Medulla oblongata (tissue), 1 donor: Measurements from ENCODE around the gene CDHR3.

ENCODE experiments used
- DNase-seq: peaks from one replicate; pipeline ENCODE4 v3.0.0-alpha.2; 2015; ENCODE audit errors: extremely low spot score

CDHR3 gene

GRCh38 chr7:106049139-106049752 is 86.2 kb downstream of the CDHR3 start:
- no peak for DNase-seq

DNA sequence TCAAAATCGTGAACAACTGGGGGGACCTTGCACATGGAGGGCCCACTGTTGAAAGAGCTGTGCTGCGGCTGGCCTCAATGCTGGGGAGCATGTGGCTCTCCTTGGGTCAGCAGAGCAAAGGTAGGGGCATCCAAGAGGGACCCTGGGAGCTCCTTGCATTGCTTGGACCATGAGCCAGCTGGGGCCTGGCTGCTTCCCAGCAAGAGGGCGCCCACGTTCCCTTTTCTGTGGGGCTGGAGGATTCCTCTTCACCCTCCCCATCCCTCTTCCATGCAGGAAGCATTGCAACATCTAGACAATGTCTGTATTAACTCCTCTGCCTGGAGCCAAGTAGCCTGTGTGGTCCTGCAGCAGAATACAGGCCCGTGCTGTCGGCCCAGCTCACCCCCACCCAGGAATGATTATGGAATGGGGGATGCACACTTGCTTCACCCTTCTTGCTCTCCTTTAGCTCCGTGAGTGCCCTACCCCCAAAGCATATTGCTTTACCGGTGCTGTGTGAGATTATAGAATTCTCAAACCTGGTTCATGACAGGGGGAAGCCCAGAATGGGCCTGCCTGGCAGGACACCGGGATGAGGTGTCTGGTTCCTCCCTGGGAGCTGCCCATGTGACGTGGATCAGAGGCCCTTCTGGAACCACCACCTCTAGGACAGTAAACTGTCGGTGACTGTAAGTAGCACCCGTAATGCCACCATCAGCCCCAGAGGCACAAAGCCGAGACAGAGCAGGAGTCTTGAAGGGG is 87.1 kb downstream of the CDHR3 start:
- DNase-seq, result no peak

- no peak for DNase-seq
Measured at GRCh38 chr7:106050746-106051117, 87.7 kb downstream of the CDHR3 start.

DNA sequence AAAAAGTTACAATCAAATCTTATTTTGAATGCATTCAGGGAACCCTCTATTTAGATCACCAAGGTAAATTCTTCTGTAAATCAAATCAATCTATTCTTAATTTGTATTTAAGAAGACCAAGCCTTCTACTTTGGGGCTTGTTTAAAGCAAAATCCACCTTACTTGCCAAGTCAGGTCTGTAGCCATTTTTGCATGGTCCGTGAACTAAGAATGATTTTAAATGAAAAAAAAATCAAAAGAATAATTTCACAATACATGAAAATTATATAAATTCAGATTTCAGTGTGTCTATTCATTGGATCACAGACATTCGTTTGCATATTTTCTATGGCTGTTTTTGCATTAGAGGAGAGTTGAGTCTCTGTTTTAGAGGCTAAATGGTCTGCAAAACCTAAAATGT is 89.6 kb downstream of the CDHR3 start:
- no peak for DNase-seq

GRCh38 chr7:106053109-106053508 is 90.0 kb downstream of the CDHR3 start:
- DNase-seq, result no peak

DNA sequence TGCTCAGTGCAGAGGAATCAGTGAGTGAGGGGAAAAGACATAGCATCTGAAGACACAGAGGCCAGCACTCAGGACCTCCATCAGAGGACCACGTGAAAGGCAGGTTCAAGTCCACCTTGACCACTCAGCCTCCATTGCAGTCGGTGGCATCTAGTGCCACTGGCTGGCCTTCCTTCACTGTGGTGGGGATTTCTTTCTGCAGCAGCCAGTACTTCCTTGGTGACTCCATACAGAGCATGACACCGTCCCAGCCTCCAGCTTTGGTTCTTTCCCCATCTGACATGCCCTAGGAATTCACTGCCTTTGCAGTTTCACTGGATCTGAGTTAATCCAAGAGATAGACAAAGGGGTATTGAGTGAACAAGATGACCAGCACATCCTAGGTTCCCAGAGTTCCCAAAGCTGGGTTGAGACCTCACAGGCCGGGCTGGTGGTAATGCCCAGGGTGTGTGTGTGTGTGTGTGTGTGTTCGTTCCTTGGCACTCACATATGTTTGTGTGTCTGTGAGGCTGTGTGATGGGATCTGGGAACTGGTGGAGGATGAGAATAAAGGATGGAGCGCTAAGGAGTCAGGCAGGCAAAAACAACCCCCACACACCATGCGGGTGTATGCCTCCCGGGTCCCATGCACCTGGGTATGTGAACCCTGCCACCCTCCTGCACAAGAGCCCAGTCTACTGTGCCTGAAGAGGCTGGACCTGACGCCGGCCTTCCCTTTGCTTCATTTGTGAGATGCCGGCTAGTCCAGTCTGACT is 91.3 kb downstream of the CDHR3 start:
- no peak for DNase-seq

GRCh38 chr7:106054971-106055532 is 92.0 kb downstream of the CDHR3 start:
- no peak for DNase-seq

GRCh38 chr7:106056513-106057203 is 93.6 kb downstream of the CDHR3 start:
- DNase-seq, result peak; percentile 92

DNA sequence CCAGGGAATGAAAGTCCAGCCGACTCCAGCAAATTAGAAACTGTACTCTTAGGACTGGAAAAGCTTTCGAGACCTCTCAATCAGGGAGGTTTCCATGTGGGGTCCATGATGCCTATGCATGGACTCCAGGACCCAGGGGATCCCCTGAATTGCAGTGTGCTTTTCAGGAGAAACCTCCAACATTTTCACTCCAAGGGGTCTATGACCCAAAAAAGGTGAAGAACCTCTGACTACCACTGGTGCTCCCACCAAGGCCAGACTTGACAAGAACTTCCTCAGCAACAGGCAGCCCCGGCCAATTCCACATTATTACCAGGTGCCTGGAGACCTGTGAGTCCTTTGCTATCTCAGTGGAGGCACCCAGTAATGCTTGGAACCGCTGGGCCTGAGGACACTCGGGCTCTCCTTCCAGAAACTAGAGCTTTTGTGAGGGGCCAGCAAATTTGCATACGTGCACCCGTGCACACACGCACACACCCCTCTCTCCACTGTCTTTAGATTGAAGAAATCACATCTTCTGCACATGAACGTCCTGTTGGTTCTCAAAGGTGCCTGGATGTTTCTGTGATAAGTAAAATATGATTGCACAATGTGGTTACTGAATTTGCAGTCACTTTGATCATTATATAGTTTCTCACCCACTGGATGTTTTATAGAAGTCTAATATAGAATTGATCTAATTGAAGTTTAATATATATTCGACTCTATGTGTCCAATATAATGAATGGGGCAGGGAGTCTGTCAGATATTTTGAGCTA is 94.3 kb downstream of the CDHR3 start:
- DNase-seq, result no peak

DNA sequence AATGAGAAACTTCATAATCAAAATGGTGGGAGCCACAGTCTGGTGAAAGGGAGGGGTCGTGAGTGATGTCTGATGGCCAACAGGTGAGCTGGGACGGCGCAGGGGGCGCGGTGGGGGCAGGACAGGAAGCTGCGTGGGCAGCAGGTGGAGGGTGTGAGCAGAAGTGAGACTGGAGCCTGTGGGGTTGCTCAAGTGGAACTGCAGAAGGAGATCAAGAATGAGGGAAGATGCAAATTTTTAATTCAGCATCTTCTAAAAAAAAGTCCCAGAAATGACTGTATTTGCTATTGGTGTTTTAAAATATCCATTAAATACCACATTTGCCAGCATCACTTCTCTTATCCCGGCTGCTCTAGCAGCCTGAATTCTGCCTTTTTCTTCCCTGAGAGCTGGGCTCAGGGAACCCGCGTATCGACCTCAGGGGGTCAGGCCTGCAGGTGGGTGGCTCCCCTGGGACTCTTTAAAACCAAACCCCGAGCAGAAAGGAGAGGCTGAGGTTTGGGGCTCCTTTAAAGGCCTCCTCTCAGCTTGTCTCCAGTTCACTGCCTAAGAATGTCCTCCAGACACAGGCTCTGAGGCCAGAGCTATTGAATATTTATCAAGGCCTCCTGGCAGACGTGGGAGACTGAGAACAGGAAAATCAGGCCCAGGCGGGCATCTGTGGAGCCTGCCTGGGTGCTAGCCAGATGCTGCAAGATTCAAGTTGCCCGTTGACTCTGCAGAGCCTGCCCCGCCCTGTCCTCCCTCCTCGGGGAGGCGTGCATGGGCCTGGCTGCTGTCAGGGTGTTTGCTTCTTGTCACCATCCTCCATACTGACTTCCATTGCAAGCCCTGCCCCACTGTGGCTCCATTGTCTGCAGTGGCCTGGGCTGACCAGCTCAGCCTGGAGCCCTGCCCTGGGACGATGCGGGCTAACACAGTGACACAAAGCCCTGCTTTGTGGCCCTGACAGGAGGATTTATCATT is 95.2 kb downstream of the CDHR3 start:
- peak; percentile 98 for DNase-seq

DNA sequence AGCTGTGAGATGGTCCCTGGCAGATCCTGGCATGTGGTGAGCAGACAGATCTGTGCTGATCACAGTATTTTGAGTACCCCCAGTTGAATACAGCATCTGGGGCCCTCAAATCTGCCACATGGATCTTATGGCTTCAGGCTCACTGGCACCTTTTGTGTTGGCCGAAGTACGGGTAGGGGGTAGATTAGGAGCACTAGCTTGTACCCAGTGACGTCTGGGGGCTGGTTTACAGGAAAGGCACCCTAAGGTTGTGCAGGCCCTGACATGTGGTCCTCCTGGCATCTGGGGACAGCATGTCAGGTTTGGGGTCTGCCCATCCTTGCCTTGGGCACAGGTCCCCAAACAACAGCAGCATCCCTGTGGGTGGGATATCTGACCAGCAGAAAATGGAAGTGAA is 95.9 kb downstream of the CDHR3 start:
- no peak for DNase-seq

DNA sequence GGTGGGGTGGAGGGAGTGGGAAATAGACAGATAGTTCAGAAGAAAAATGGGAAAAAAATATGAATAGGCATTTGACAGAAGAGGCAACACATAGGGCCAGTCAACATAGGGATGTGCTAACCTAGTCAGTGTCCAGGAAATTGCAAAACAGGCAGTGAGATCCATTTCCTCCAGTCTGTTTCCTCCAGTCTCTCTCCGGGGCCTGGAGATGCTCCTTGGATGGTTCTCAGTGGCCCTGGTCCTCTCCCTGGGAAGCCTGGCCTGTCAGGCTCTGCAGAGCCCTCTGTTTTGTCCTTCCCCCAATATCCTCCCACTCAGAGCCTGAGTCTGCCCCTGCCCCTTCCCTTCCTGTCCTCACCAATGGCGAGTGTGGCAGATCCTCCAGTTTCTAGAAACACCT is 96.5 kb downstream of the CDHR3 start:
- no peak for DNase-seq

DNA sequence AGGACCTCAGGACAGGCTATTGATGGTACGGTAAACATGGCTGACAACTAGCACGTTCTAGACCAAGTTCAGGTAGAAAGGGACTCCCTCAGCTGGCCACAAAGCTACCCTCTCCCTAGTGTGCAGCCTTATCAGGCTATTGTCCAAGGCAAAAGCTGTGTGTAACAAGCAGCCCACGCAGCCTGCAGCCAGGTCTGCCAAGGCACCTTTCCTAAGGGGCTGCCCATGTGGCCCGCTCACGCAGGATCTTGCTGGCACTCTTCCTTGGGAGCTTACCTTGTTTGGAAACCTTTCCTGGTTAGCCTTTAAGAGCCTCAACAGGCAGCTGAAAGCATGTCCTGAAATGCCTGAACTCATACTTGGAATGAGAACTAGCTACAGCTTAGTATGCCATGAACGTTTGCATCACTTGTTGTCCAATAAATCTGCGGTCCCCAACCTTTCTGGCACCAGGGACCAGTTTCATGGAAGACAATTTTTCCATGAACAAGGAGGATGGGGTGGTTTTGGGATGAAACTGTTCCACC is 97.4 kb downstream of the CDHR3 start:
- DNase-seq, result no peak

DNA sequence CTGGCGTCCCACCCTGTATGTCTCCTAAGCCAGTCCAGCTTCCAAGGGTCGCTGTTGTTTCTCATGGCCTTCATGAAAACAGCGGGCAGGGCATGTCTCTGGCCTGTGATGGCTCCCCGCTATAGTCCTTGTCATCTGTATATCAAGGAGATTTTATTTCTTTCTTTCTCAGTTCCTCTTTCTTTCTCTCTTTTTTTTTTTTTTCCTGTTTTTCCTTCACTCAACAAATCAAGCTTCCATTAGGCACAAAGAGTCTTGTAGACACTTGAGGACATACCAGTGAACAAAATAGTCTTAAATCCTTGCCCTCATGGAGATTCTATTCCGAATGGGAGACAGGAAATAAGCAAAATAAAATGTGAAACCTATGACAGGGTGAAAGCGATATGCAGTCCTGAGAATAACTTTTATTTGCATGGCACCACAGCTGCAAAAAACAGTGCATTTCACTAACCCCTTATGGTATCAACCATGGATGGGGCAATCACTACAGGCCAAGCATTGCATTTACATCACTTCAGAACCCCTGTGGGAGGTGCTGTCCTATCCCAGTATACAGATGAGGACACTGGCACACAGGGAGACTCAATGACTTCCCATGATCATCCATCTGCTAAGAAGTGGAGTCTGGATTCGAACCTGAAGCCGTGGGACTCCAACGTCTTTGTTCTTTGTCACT is 98.4 kb downstream of the CDHR3 start:
- no peak for DNase-seq

DNA sequence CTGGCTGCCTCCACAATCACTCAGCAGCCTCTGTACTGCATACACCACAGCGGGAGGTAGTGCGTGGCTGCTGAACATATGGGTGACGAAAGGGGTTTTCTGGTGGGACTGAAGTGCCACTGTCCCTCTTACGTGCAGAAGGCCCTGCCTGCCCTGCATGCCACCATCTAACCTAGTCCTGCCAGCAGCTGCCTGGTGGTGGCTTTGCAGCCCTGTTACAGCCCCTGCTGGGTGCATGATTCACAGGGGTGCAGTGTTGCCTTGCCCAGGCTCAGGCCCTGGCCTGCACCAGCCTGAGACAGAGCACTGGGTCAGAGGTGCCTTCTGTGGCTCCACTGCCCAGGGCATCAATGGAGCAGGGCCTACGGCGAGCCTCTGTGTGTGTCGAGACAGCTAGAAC is 98.9 kb downstream of the CDHR3 start:
- DNase-seq, result no peak

GRCh38 chr7:106062521-106062931 is 99.5 kb downstream of the CDHR3 start:
- no peak for DNase-seq

- DNase-seq, result no peak
Measured at GRCh38 chr7:106063024-106063423, 100.0 kb downstream of the CDHR3 start.

DNA sequence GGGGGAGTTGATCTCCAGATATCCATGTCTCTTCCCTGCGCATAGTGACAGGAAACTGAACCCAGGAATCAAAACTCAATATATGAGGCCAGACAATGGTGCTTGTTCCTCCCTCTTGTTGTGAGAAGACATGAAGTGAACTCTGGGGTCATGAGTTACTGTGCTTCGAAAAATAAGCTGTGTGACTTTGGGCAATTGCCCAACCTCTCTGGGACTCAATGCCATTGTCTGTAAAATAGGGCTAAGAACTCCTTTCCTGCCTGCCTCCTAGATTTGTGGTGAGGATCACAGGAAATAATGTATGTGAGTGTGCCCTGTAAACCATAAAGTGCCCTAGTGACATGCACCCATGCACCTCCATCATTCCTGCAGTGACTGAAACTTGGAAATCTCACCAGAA is 100.6 kb downstream of the CDHR3 start:
- no peak for DNase-seq

DNA sequence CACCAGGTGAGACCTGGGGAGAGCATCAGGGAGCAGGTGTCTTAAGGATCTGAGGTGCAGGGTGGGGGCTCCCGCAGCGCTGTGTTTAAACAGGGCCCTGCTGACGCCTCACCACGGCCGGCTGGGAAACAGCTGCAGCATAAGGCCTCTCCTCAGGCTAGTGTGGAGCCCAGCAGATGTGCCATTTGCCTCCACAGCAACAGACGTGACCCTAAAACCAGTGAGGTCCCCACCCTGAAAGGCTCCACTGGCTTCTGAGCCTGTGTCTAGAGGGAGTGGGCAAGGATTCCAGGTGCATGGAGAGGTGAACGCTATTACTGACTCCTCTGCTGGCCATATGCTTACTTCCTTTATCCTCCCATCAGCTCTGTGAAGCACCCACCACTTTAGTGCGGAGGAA is 101.3 kb downstream of the CDHR3 start:
- no peak for DNase-seq
